ENCODE data around the gene GEMIN5.
"Not testable (repeated sequence)": the region's sequence is repeated elsewhere in the genome, so short reads cannot be mapped to it uniquely, and the experiment has no call there.

GEMIN5 gene

GRCh38 chr5:154937718-154938466, at the start of gene GEMIN5:
TSS of gene GEMIN5 (minus strand) at chr5:154938211. CDS start at chr5:154938133, 78 bp downstream.
- peak; percentile 90 for DNase-seq (ENCODE audit: extremely low spot score)
- ChIA-PET POLR2A (interaction anchor here (0.9 to 2.8 kb wide), 9 partner anchors 9 to 287 kb away, joined by 3 to 14 read pairs (median 4); partner anchors contain the start of genes CNOT8 and FAXDC2), CTCF (no interaction called here)
- TF ChIP-seq L3MBTL2 (conservative IDR thresholded peaks at IDR 0.05) (peak; percentile 77), FOXA1 (IDR thresholded peaks at IDR 0.05) (no peak)

- ChIA-PET POLR2A (no interaction called here), CTCF (interaction anchor here (0.7 kb wide), 1 partner anchor 22 kb away, joined by 3 read pairs; no protein-coding TSS in a partner anchor)
- no peak for DNase-seq (ENCODE audit: extremely low spot score)
- TF ChIP-seq FOXK2 (IDR thresholded peaks at IDR 0.05) (no peak), TARDBP (IDR thresholded peaks at IDR 0.05) (no peak), BHLHE40 (IDR thresholded peaks at IDR 0.05; ENCODE audit: borderline replicate concordance) (no peak), ARNT (IDR thresholded peaks at IDR 0.05) (no peak), SUZ12 (IDR thresholded peaks at IDR 0.05) (no peak)
Observed at GRCh38 chr5:154986151-154986550, 48.1 kb upstream of the GEMIN5 start.

GRCh38 chr5:154984946-154985516, 47.0 kb upstream of the GEMIN5 start:
- ChIA-PET CTCF (interaction anchor here (0.6 to 1.4 kb wide), 3 partner anchors 10 to 506 kb away, joined by 3 to 5 read pairs (median 3); no protein-coding TSS in a partner anchor), POLR2A (no interaction called here)
- peak; percentile 83 for TF ChIP-seq PKNOX1 (IDR thresholded peaks at IDR 0.05)
- TF ChIP-seq ELF4 (IDR thresholded peaks at IDR 0.05), result no peak
- no peak for DNase-seq (ENCODE audit: extremely low spot score)

- CTCF ChIA-PET; DNase-seq (ENCODE audit: extremely low spot score); POLR2A ChIA-PET: not testable (repeated sequence)
Observed at GRCh38 chr5:154978294-154978693, 40.3 kb upstream of the GEMIN5 start.

- POLR2A ChIA-PET, result no interaction called here
- DNase-seq (ENCODE audit: extremely low spot score), result no peak
- CTCF ChIA-PET, result interaction anchor here (1.3 kb wide), 1 partner anchor 12 kb away, joined by 4 read pairs; no protein-coding TSS in a partner anchor
- no peak for TF ChIP-seq HDGF (IDR thresholded peaks at IDR 0.05; ENCODE audit: borderline replicate concordance)
- TF ChIP-seq NFRKB (IDR thresholded peaks at IDR 0.05), result no peak
- no peak for TF ChIP-seq ZNF384 (IDR thresholded peaks at IDR 0.05)
- TF ChIP-seq TARDBP (IDR thresholded peaks at IDR 0.05), result no peak
- TF ChIP-seq PKNOX1 (IDR thresholded peaks at IDR 0.05), result no peak
- no peak for TF ChIP-seq FOXM1 (IDR thresholded peaks at IDR 0.05; ENCODE audit: borderline replicate concordance)
- TF ChIP-seq L3MBTL2 (conservative IDR thresholded peaks at IDR 0.05), result no peak
- TF ChIP-seq LEF1 (IDR thresholded peaks at IDR 0.05; ENCODE audit: borderline replicate concordance), result no peak
- TF ChIP-seq ARNT (IDR thresholded peaks at IDR 0.05), result no peak
- TF ChIP-seq FOXK2 (IDR thresholded peaks at IDR 0.05), result no peak
- TF ChIP-seq CTBP1 (IDR thresholded peaks at IDR 0.05; ENCODE audit: borderline replicate concordance), result no peak
- TF ChIP-seq SP1 (IDR thresholded peaks at IDR 0.05), result no peak
- no peak for TF ChIP-seq SUZ12 (IDR thresholded peaks at IDR 0.05)
- TF ChIP-seq ELF4 (IDR thresholded peaks at IDR 0.05), result no peak
- no peak for TF ChIP-seq BHLHE40 (IDR thresholded peaks at IDR 0.05; ENCODE audit: borderline replicate concordance)
- no peak for TF ChIP-seq FOXA1 (IDR thresholded peaks at IDR 0.05)
Observed at GRCh38 chr5:154977409-154977808, 39.4 kb upstream of the GEMIN5 start.

GRCh38 chr5:154976082-154976481, 38.1 kb upstream of the GEMIN5 start:
- POLR2A ChIA-PET; DNase-seq (ENCODE audit: extremely low spot score): not testable (repeated sequence)
- CTCF ChIA-PET, result interaction anchor here (1.3 kb wide), 1 partner anchor 13 kb away, joined by 4 read pairs; no protein-coding TSS in a partner anchor

GRCh38 chr5:154972476-154973080, 34.6 kb upstream of the GEMIN5 start:
- TF ChIP-seq NFRKB (IDR thresholded peaks at IDR 0.05), result no peak
- no peak for TF ChIP-seq BHLHE40 (IDR thresholded peaks at IDR 0.05; ENCODE audit: borderline replicate concordance)
- no peak for TF ChIP-seq ARNT (IDR thresholded peaks at IDR 0.05)
- TF ChIP-seq PKNOX1 (IDR thresholded peaks at IDR 0.05), result no peak
- TF ChIP-seq SP1 (IDR thresholded peaks at IDR 0.05), result no peak
- no peak for TF ChIP-seq CTBP1 (IDR thresholded peaks at IDR 0.05; ENCODE audit: borderline replicate concordance)
- no peak for TF ChIP-seq SUZ12 (IDR thresholded peaks at IDR 0.05)
- no peak for TF ChIP-seq FOXM1 (IDR thresholded peaks at IDR 0.05; ENCODE audit: borderline replicate concordance)
- no peak for TF ChIP-seq L3MBTL2 (conservative IDR thresholded peaks at IDR 0.05)
- TF ChIP-seq LEF1 (IDR thresholded peaks at IDR 0.05; ENCODE audit: borderline replicate concordance), result no peak
- TF ChIP-seq HDGF (IDR thresholded peaks at IDR 0.05; ENCODE audit: borderline replicate concordance), result no peak
- TF ChIP-seq FOXA1 (IDR thresholded peaks at IDR 0.05), result no peak
- no peak for TF ChIP-seq ELF4 (IDR thresholded peaks at IDR 0.05)
- no peak for TF ChIP-seq TARDBP (IDR thresholded peaks at IDR 0.05)
- CTCF ChIA-PET, result interaction anchor here (0.7 to 1.2 kb wide), 4 partner anchors 13 to 23 kb away, joined by 3 to 4 read pairs (median 3); no protein-coding TSS in a partner anchor
- DNase-seq (ENCODE audit: extremely low spot score), result peak; percentile 48
- POLR2A ChIA-PET, result interaction anchor here (1.1 kb wide), 1 partner anchor 11 kb away, joined by 3 read pairs; no protein-coding TSS in a partner anchor

Measured in HEK293T (cell line).